ENCODE measurements around the gene SMIM44.
A peak's percentile ranks its signal among the peaks of the same experiment; 100 is the strongest.
"Not testable (repeated sequence)": the region's sequence is repeated elsewhere in the genome, so short reads cannot be mapped to it uniquely, and the experiment has no call there.

SMIM44 gene

GRCh38 chr19:3456925-3457527 is 26.2 kb downstream of the SMIM44 start:
- DNase-seq, result no peak

- no peak for DNase-seq
Observed at GRCh38 chr19:3455960-3456601, 27.2 kb downstream of the SMIM44 start.

GRCh38 chr19:3455393-3455955 is 27.8 kb downstream of the SMIM44 start:
- DNase-seq, result no peak

GRCh38 chr19:3454656-3455392 is 28.4 kb downstream of the SMIM44 start:
- no peak for DNase-seq

GRCh38 chr19:3453840-3454239 is 29.4 kb downstream of the SMIM44 start:
- DNase-seq, result no peak

GRCh38 chr19:3452942-3453214 is 30.4 kb downstream of the SMIM44 start:
- DNase-seq, result not testable (repeated sequence)

GRCh38 chr19:3452171-3452941 is 30.9 kb downstream of the SMIM44 start:
- DNase-seq, result no peak

GRCh38 chr19:3451451-3451866 is 31.8 kb downstream of the SMIM44 start:
- DNase-seq, result no peak

- peak; percentile 68 for DNase-seq
Observed at GRCh38 chr19:3450796-3451411, 32.3 kb downstream of the SMIM44 start.

- no peak for DNase-seq
Observed at GRCh38 chr19:3448616-3449334, 34.5 kb downstream of the SMIM44 start.

- DNase-seq, result not testable (repeated sequence)
Observed at GRCh38 chr19:3446657-3447056, 36.6 kb downstream of the SMIM44 start.

- no peak for DNase-seq
Observed at GRCh38 chr19:3444695-3445234, 38.5 kb downstream of the SMIM44 start.

- no peak for DNase-seq
Observed at GRCh38 chr19:3443840-3444694, 39.2 kb downstream of the SMIM44 start.

GRCh38 chr19:3442487-3443071 is 40.7 kb downstream of the SMIM44 start:
- DNase-seq, result no peak

- DNase-seq, result no peak
Observed at GRCh38 chr19:3441986-3442329, 41.3 kb downstream of the SMIM44 start.

- DNase-seq, result no peak
Observed at GRCh38 chr19:3441089-3441985, 41.9 kb downstream of the SMIM44 start.

GRCh38 chr19:3440082-3440481 is 43.2 kb downstream of the SMIM44 start:
- DNase-seq, result peak; percentile 84

GRCh38 chr19:3434630-3435553 is 48.3 kb downstream of the SMIM44 start:
- peak; percentile 97 for DNase-seq

All from hematopoietic multipotent progenitor cell treated with erythropoietin and hydrocortisone succinate and interleukin-3 and kit ligand, for 6 days (in vitro differentiated cells).